Fibroblast of lung (primary cell): ENCODE measurements around the gene SBNO1.

Source experiments
- EZH2 ChIP-seq: IDR thresholded peaks from 2 replicates; pipeline ENCODE4 v1.5.1; 2012; ENCODE audit warnings: low read length, control low read depth, mild to moderate bottlenecking; ENCODE audit errors: missing control alignments
- TF ChIP-seq, protein P1 (sequence below), 2 donors: IDR thresholded peaks in 1 of 2; conservative IDR thresholded peaks in 1 of 2; 1 replicate in 1 of 2; 2 replicates in 1 of 2; pipeline ENCODE4 v1.5.1; 2011 to 2012; ENCODE audit warnings: low read length in 2 of 2, control low read depth in 1 of 2, inconsistent platforms in 1 of 2, low read depth in 1 of 2, mild to moderate bottlenecking in 1 of 2

DNA sequence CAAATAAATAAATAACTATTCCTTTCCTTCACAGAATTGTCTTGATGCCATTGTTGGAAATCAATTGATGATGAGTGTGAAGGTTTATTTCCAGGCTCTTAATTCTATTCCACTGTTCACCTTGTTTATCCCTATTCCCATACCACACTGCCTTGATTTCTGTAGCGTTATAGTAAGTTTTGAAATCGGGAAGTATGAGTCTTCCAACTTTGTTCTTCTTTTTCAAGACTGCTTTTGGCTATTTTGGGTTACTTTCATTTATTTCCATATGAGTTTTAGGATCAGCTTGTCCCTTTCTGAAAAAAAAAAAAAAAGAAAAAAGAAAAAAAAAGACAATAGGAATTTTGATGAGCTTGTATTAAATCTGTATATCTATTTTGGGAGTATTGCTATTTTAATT is 83.7 kb downstream of the SBNO1 start:
- TF ChIP-seq, protein P1, sequence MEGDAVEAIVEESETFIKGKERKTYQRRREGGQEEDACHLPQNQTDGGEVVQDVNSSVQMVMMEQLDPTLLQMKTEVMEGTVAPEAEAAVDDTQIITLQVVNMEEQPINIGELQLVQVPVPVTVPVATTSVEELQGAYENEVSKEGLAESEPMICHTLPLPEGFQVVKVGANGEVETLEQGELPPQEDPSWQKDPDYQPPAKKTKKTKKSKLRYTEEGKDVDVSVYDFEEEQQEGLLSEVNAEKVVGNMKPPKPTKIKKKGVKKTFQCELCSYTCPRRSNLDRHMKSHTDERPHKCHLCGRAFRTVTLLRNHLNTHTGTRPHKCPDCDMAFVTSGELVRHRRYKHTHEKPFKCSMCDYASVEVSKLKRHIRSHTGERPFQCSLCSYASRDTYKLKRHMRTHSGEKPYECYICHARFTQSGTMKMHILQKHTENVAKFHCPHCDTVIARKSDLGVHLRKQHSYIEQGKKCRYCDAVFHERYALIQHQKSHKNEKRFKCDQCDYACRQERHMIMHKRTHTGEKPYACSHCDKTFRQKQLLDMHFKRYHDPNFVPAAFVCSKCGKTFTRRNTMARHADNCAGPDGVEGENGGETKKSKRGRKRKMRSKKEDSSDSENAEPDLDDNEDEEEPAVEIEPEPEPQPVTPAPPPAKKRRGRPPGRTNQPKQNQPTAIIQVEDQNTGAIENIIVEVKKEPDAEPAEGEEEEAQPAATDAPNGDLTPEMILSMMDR (conservative IDR thresholded peaks at IDR 0.05 in 1 of 2, IDR thresholded peaks at IDR 0.05 in 1 of 2; ENCODE audit: low read depth in 1 of 2, low read length in 2 of 2), result no peak
- TF ChIP-seq EZH2, result no peak
